ENCODE measurements around the gene RUVBL1.

- TF ChIP-seq CTCF (IDR thresholded peaks at IDR 0.05; ENCODE audit: low read depth, low read length), result no peak
- no peak for TF ChIP-seq EZH2phosphoT487 (IDR thresholded peaks at IDR 0.05; ENCODE audit: low read depth)
Measured at GRCh38 chr3:128040660-128041059, 83.0 kb downstream of the RUVBL1 start.
